ENCODE measurements around the gene DCDC2B. TPM values are rescaled to one million over a fixed set of nuclear protein-coding genes. Genes with fewer than 3 reads are reported as not detected.
"Not testable (repeated sequence)": the region's sequence is repeated elsewhere in the genome, so short reads cannot be mapped to it uniquely, and the experiment has no call there.

DCDC2B gene
- total RNA-seq (under 1 TPM in 1 of 2 experiments, not detected in 1; 0.14 TPM), total RNA-seq (0 to 0.47 (median 0.09) reads per million in 172 experiments)
- polyA plus RNA-seq (2013, experiment 1 of 2), result 0.21 TPM
- polyA plus RNA-seq (2013, experiment 2 of 2), result 0.35 TPM

- CTCF ChIA-PET, result no interaction called here
- Mint-ChIP-seq H3K4me3 (peak within 1 kb of the TSS; percentile 25), H3K36me3 (ENCODE audit: low read depth) (peaks cover 4% of the 10 kb centered on the region), H3K9me3 (no peaks in the 10 kb centered on the region), H3K4me1 (ENCODE audit: low read depth) (peaks cover 16% of the 10 kb centered on the region), H3K27me3 (no peaks in the 10 kb centered on the region), H3K27ac (peak within 1 kb of the TSS; percentile 36)
- H3K9me3 ChIP-seq (ENCODE audit: control insufficient read depth in 1 of 2, insufficient read depth in 1 of 2, low read length in 2 of 2), result no peaks in the 10 kb centered on the region
- POLR2A ChIA-PET, result interaction anchor here (1.1 kb wide), 1 partner anchor 13 kb away, joined by 3 read pairs; no protein-coding TSS in a partner anchor
- H3K4me1 ChIP-seq (ENCODE audit: insufficient read depth, low read length), result peaks cover 31% of the 10 kb centered on the region
- H3K27me3 ChIP-seq (ENCODE audit: control insufficient read depth in 1 of 2, insufficient read depth in 2 of 2, low read length in 2 of 2), result no peaks in the 10 kb centered on the region
- ATAC-seq (ENCODE audit: poor library complexity), result no peak
- no peak within 1 kb of the TSS for H3K27ac ChIP-seq (ENCODE audit: low read depth in 1 of 2, low read length in 2 of 2)
- peak in 4 of 14 experiments; percentile 17 to 42 (median 32) for DNase-seq
- peaks cover 8% of the 10 kb centered on the region for H3K36me3 ChIP-seq (ENCODE audit: insufficient read depth, low read length)
- H3K4me3 ChIP-seq (ENCODE audit: low read length), result no peak within 1 kb of the TSS
- intact Hi-C loops (cut with DNase I, micrococcal nuclease), result loop anchor here in 1 of 2 experiments (10.0 kb wide), 2 partner anchors 104 to 564 kb away; partner anchors contain the start of genes KPNA6 and PEF1
- TF ChIP-seq CTCF (IDR thresholded peaks at IDR 0.05), result no peak
Measured at GRCh38 chr1:32208891-32209328, at the start of gene DCDC2B. DCDC2B (plus strand) TSS chr1:32209089; CDS start chr1:32209094, 5 bp downstream.

GRCh38 chr1:32159189-32159588, 49.7 kb upstream of the DCDC2B start:
- Mint-ChIP-seq H3K27me3 (no peaks in the 10 kb centered on the region), H3K27ac (no peak overlapping the region), H3K4me1 (ENCODE audit: low read depth) (peaks cover 4% of the 10 kb centered on the region), H3K9me3 (no peaks in the 10 kb centered on the region), H3K4me3 (no peak overlapping the region), H3K36me3 (ENCODE audit: low read depth) (peaks cover 92% of the 10 kb centered on the region)
- H3K36me3 ChIP-seq (ENCODE audit: insufficient read depth, low read length), result peaks cover 87% of the 10 kb centered on the region
- CTCF ChIA-PET, result no interaction called here
- no peak overlapping the region for H3K4me3 ChIP-seq (ENCODE audit: low read length)
- no peak for TF ChIP-seq CTCF (IDR thresholded peaks at IDR 0.05)
- no peak overlapping the region for H3K27ac ChIP-seq (ENCODE audit: low read depth in 1 of 2, low read length in 2 of 2)
- DNase-seq, result no peak
- ATAC-seq (ENCODE audit: poor library complexity), result no peak
- intact Hi-C loops (cut with DNase I, micrococcal nuclease), result no loop called here
- no peaks in the 10 kb centered on the region for H3K4me1 ChIP-seq (ENCODE audit: insufficient read depth, low read length)
- POLR2A ChIA-PET, result interaction anchor here (0.7 kb wide), 1 partner anchor 37 kb away, joined by 3 read pairs; no protein-coding TSS in a partner anchor
- H3K27me3 ChIP-seq (ENCODE audit: control insufficient read depth in 1 of 2, insufficient read depth in 2 of 2, low read length in 2 of 2), result no peaks in the 10 kb centered on the region
- H3K9me3 ChIP-seq (ENCODE audit: control insufficient read depth in 1 of 2, insufficient read depth in 1 of 2, low read length in 2 of 2), result no peaks in the 10 kb centered on the region

- H3K27me3 Mint-ChIP-seq, result no peaks in the 10 kb centered on the region
- no peaks in the 10 kb centered on the region for H3K4me1 ChIP-seq (ENCODE audit: insufficient read depth, low read length)
- H3K9me3 ChIP-seq (ENCODE audit: control insufficient read depth in 1 of 2, insufficient read depth in 1 of 2, low read length in 2 of 2), result no peaks in the 10 kb centered on the region
- no peak overlapping the region for H3K27ac ChIP-seq (ENCODE audit: low read depth in 1 of 2, low read length in 2 of 2)
- peaks cover 82% of the 10 kb centered on the region for H3K36me3 Mint-ChIP-seq (ENCODE audit: low read depth)
- ATAC-seq (ENCODE audit: poor library complexity), result no peak
- intact Hi-C loops (cut with DNase I, micrococcal nuclease), result loop anchor here in 1 of 2 experiments (5.0 kb wide), 1 partner anchor 126 kb away; no protein-coding TSS in a partner anchor
- no peaks in the 10 kb centered on the region for H3K4me1 Mint-ChIP-seq (ENCODE audit: low read depth)
- no peak overlapping the region for H3K27ac Mint-ChIP-seq
- H3K36me3 ChIP-seq (ENCODE audit: insufficient read depth, low read length), result peaks cover 86% of the 10 kb centered on the region
- DNase-seq, result no peak
- no peaks in the 10 kb centered on the region for H3K27me3 ChIP-seq (ENCODE audit: control insufficient read depth in 1 of 2, insufficient read depth in 2 of 2, low read length in 2 of 2)
- H3K9me3 Mint-ChIP-seq, result no peaks in the 10 kb centered on the region
- no peak overlapping the region for H3K4me3 ChIP-seq (ENCODE audit: low read length)
- H3K4me3 Mint-ChIP-seq, result no peak overlapping the region
- ChIA-PET POLR2A (no interaction called here), CTCF (interaction anchor here (1.4 kb wide), 1 partner anchor 18 kb away, joined by 3 read pairs; no protein-coding TSS in a partner anchor)
- no peak for TF ChIP-seq CTCF (IDR thresholded peaks at IDR 0.05)
Measured at GRCh38 chr1:32163405-32163804, 45.5 kb upstream of the DCDC2B start.

GRCh38 chr1:32165633-32166032, 43.3 kb upstream of the DCDC2B start:
- not testable (repeated sequence) for H3K27me3 Mint-ChIP-seq
- H3K36me3 ChIP-seq (ENCODE audit: insufficient read depth, low read length), result peaks cover 84% of the 10 kb centered on the region

More at GRCh38 chr1:32165633-32166032, 43.3 kb upstream of the DCDC2B start:
- H3K27ac Mint-ChIP-seq; CTCF ChIA-PET; H3K4me3 Mint-ChIP-seq; DNase-seq; H3K9me3 Mint-ChIP-seq; ATAC-seq (ENCODE audit: poor library complexity); intact Hi-C loops (cut with DNase I, micrococcal nuclease); H3K4me3 ChIP-seq (ENCODE audit: low read length); H3K9me3 ChIP-seq (ENCODE audit: control insufficient read depth in 1 of 2, insufficient read depth in 1 of 2, low read length in 2 of 2); H3K27me3 ChIP-seq (ENCODE audit: control insufficient read depth in 1 of 2, insufficient read depth in 2 of 2, low read length in 2 of 2); H3K4me1 ChIP-seq (ENCODE audit: insufficient read depth, low read length); POLR2A ChIA-PET; H3K4me1 Mint-ChIP-seq (ENCODE audit: low read depth); H3K27ac ChIP-seq (ENCODE audit: low read depth in 1 of 2, low read length in 2 of 2): not testable (repeated sequence)
- peaks cover 77% of the 10 kb centered on the region for H3K36me3 Mint-ChIP-seq (ENCODE audit: low read depth)

All from CD4-positive, alpha-beta T cell (primary cell).